Cardiac muscle cell (in vitro differentiated cells and primary cell): ENCODE results near the gene AP1G1. TPM values are rescaled to one million over a fixed set of nuclear protein-coding genes. Genes with fewer than 3 reads are reported as not detected.
"Not testable (repeated sequence)": the region's sequence is repeated elsewhere in the genome, so short reads cannot be mapped to it uniquely, and the experiment has no call there.

Source experiments
- DNase-seq, 2 donors: peaks; one replicate each; pipeline versions ENCODE4 v3.0.0 to v3.0.0-alpha.2; 2010 to 2017; ENCODE audit warnings: low read depth in 1 of 2, low spot score in 1 of 2
- H3K27ac ChIP-seq: fragments of 200-600 bp; sonication (generic); 2 replicates; pipeline ENCODE4 v1.5.1; 2016
- H3K27me3 ChIP-seq: fragments of 200-600 bp; sonication (generic); 2 replicates; pipeline ENCODE4 v1.6.0; 2016; ENCODE audit warnings: control low read depth
- H3K36me3 ChIP-seq: fragments of 200-600 bp; sonication (generic); 2 replicates; pipeline ENCODE4 v1.5.1; 2016; ENCODE audit warnings: control low read depth
- H3K4me1 ChIP-seq: fragments of 200-600 bp; sonication (generic); 2 replicates; pipeline ENCODE4 v1.8.1; 2017; ENCODE audit warnings: low read depth, mild to moderate bottlenecking, mixed run types
- H3K4me3 ChIP-seq: fragments of 200-600 bp; sonication (generic); 2 replicates; pipeline ENCODE4 v1.5.1; 2016; ENCODE audit warnings: mild to moderate bottlenecking
- H3K9me3 ChIP-seq: fragments of 200-600 bp; sonication (generic); 2 replicates; pipeline ENCODE4 v1.5.1; 2017; ENCODE audit warnings: low read depth, mild to moderate bottlenecking, control low read depth
- CTCF ChIP-seq: IDR thresholded peaks from 2 replicates; pipeline ENCODE4 v1.5.1; 2012; ENCODE audit warnings: low read depth, mild to moderate bottlenecking, low read length
- polyA plus RNA-seq: library from polyadenylated mRNA; unstranded; fragments of >200 nt; fragmentation: Nextera tagmentation; extraction: Ambion mirVana; gene quantifications from 2 replicates; pipeline ENCODE4 v1.2.1, GENCODE V29; 2016
- total RNA-seq: library from RNA; depleted of rRNA; stranded (reverse); fragments of >200 nt; gene quantifications from 2 replicates; pipeline ENCODE4 v1.2.3, GENCODE V29; 2016

The AP1G1 gene
- total and polyA plus RNA-seq, 2 experiments from 2014 or later: 14.7 to 69.0 TPM

GRCh38 chr16:71698491-71698890 lies 110.1 kb downstream of the AP1G1 start:
- Histone ChIP-seq H3K27ac (no peak overlapping the region), H3K27me3 (no peaks in the 10 kb centered on the region), H3K9me3 (no peaks in the 10 kb centered on the region), H3K4me1 (no peaks in the 10 kb centered on the region), H3K36me3 (no peaks in the 10 kb centered on the region), H3K4me3 (no peak overlapping the region)
- TF ChIP-seq CTCF: no peak
- DNase-seq: no peak

- peaks cover 7% of the 10 kb centered on the region for H3K36me3 ChIP-seq
- no peak for TF ChIP-seq CTCF
- no peak overlapping the region for H3K27ac ChIP-seq
- no peaks in the 10 kb centered on the region for H3K4me1 ChIP-seq
- no peak overlapping the region for H3K4me3 ChIP-seq
- no peaks in the 10 kb centered on the region for H3K9me3 ChIP-seq
- H3K27me3 ChIP-seq: no peaks in the 10 kb centered on the region
- no peak for DNase-seq
Measured at GRCh38 chr16:71693164-71693563, 115.5 kb downstream of the AP1G1 start.

- no peak for TF ChIP-seq CTCF
- no peak for DNase-seq
- no peak overlapping the region for H3K4me3 ChIP-seq
- H3K4me1 ChIP-seq: no peaks in the 10 kb centered on the region
- H3K36me3 ChIP-seq: peaks cover 14% of the 10 kb centered on the region
- H3K27me3 ChIP-seq: no peaks in the 10 kb centered on the region
- no peak overlapping the region for H3K27ac ChIP-seq
- H3K9me3 ChIP-seq: no peaks in the 10 kb centered on the region
Measured at GRCh38 chr16:71689901-71690300, 118.7 kb downstream of the AP1G1 start.

GRCh38 chr16:71687861-71688260 lies 120.8 kb downstream of the AP1G1 start:
- no peak for TF ChIP-seq CTCF
- Histone ChIP-seq H3K36me3 (peaks cover 18% of the 10 kb centered on the region), H3K27ac (no peak overlapping the region), H3K9me3 (no peaks in the 10 kb centered on the region), H3K4me1 (no peaks in the 10 kb centered on the region), H3K27me3 (no peaks in the 10 kb centered on the region), H3K4me3 (no peak overlapping the region)
- no peak for DNase-seq

- not testable (repeated sequence) for H3K9me3 ChIP-seq, H3K27me3 ChIP-seq, H3K4me3 ChIP-seq, H3K27ac ChIP-seq, H3K4me1 ChIP-seq, DNase-seq
- peaks cover 28% of the 10 kb centered on the region for H3K36me3 ChIP-seq
Measured at GRCh38 chr16:71684280-71684679, 124.4 kb downstream of the AP1G1 start.

- no peaks in the 10 kb centered on the region for H3K27me3 ChIP-seq
- H3K4me1 ChIP-seq: no peaks in the 10 kb centered on the region
- H3K4me3 ChIP-seq: no peak overlapping the region
- no peak overlapping the region for H3K27ac ChIP-seq
- no peak for DNase-seq
- peaks cover 50% of the 10 kb centered on the region for H3K36me3 ChIP-seq
- no peaks in the 10 kb centered on the region for H3K9me3 ChIP-seq
- no peak for TF ChIP-seq CTCF
Measured at GRCh38 chr16:71681360-71681759, 127.3 kb downstream of the AP1G1 start.

Other genes starting within 250 kb of the AP1G1 start
- gene TAT, start 231.7 kb downstream of the AP1G1 start, total RNA-seq: not detected in 2 replicates
- gene TAT, start 231.7 kb downstream of the AP1G1 start, polyA plus RNA-seq: 0.04 TPM in 2 replicates
- gene MARVELD3, start 182.7 kb downstream of the AP1G1 start, total RNA-seq: not detected in 2 replicates
- 0.44 and 0.51 TPM in 2 replicates for gene MARVELD3, start 182.7 kb downstream of the AP1G1 start, polyA plus RNA-seq
- gene PHLPP2, start 84.1 kb downstream of the AP1G1 start, total RNA-seq: 3.5 and 6.7 TPM in 2 replicates
- 1.7 and 4.3 TPM in 2 replicates for gene PHLPP2, start 84.1 kb downstream of the AP1G1 start, polyA plus RNA-seq
- 16.0 and 20.9 TPM in 2 replicates for gene ATXN1L, start 37.1 kb upstream of the AP1G1 start, total RNA-seq
- 6.8 and 12.6 TPM in 2 replicates for gene ATXN1L, start 37.1 kb upstream of the AP1G1 start, polyA plus RNA-seq
- 24.9 and 25.1 TPM in 2 replicates for gene ZNF821, start 75.3 kb upstream of the AP1G1 start, total RNA-seq
- 19.6 and 28.7 TPM in 2 replicates for gene ZNF821, start 75.3 kb upstream of the AP1G1 start, polyA plus RNA-seq
- gene IST1, start 86.7 kb upstream of the AP1G1 start, total RNA-seq: 180 and 248 TPM in 2 replicates
- gene IST1, start 86.7 kb upstream of the AP1G1 start, polyA plus RNA-seq: 164 and 227 TPM in 2 replicates
- gene PKD1L3, start 191.6 kb upstream of the AP1G1 start, total RNA-seq: 0.04 TPM in 1 of 2 replicates, not detected in the other
- gene PKD1L3, start 191.6 kb upstream of the AP1G1 start, polyA plus RNA-seq: 0.02 TPM in 1 of 2 replicates, not detected in the other
- gene DHODH, start 199.9 kb upstream of the AP1G1 start, total RNA-seq: 10.7 and 11.5 TPM in 2 replicates
- gene DHODH, start 199.9 kb upstream of the AP1G1 start, polyA plus RNA-seq: 10.2 and 11.9 TPM in 2 replicates
- gene HP, start 245.7 kb upstream of the AP1G1 start, total RNA-seq: not detected in 2 replicates
- 0.45 TPM in 1 of 2 replicates, not detected in the other for gene HP, start 245.7 kb upstream of the AP1G1 start, polyA plus RNA-seq